ENCODE measurements around the gene SMAP1.

GRCh38 chr6:70874181-70874913, 206.7 kb downstream of the SMAP1 start:
- TF ChIP-seq CTCF (IDR thresholded peaks at IDR 0.05 in 8 of 11, conservative IDR thresholded peaks at IDR 0.05 in 3 of 11) (no peak), POLR2A (IDR thresholded peaks at IDR 0.05) (no peak), POLR2AphosphoS5 (IDR thresholded peaks at IDR 0.05) (no peak)

Data from spleen (tissue), 7 donors.